Measurements from ENCODE around the gene ELMO2. TPM values are rescaled to one million over a fixed set of nuclear protein-coding genes. Genes with fewer than 3 reads are reported as not detected.
A peak's percentile ranks its signal among the peaks of the same experiment; 100 is the strongest.

The ELMO2 gene
- total RNA-seq, 2 donors from 2014 or later = 35.0 to 37.6 TPM

- Histone ChIP-seq H3K4me3 (no peak overlapping the region), H3K27me3 (no peaks in the 10 kb centered on the region), H3K9me3 (no peaks in the 10 kb centered on the region), H3K27ac (no peak overlapping the region), H3K36me3 (replicated peaks in 1 of 2; ENCODE audit: insufficient read depth in 1 of 2, low read depth in 2 of 2) (peaks cover 24 to 50% of the 10 kb centered on the region in 2 donors), H3K4me1 (no peaks in the 10 kb centered on the region)
- TF ChIP-seq, protein P1, sequence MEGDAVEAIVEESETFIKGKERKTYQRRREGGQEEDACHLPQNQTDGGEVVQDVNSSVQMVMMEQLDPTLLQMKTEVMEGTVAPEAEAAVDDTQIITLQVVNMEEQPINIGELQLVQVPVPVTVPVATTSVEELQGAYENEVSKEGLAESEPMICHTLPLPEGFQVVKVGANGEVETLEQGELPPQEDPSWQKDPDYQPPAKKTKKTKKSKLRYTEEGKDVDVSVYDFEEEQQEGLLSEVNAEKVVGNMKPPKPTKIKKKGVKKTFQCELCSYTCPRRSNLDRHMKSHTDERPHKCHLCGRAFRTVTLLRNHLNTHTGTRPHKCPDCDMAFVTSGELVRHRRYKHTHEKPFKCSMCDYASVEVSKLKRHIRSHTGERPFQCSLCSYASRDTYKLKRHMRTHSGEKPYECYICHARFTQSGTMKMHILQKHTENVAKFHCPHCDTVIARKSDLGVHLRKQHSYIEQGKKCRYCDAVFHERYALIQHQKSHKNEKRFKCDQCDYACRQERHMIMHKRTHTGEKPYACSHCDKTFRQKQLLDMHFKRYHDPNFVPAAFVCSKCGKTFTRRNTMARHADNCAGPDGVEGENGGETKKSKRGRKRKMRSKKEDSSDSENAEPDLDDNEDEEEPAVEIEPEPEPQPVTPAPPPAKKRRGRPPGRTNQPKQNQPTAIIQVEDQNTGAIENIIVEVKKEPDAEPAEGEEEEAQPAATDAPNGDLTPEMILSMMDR (IDR thresholded peaks at IDR 0.05) = no peak
- no peak for TF ChIP-seq POLR2A (IDR thresholded peaks at IDR 0.05)
- WGBS, 2 donors = 89 to 92% methylated on average over 5 of the region's 5 CpGs
- ATAC-seq = no peak
- intact Hi-C loops (cut with DNase I) = no loop called here
- no peak for DNase-seq
Measured at GRCh38 chr20:46375771-46376170, 30.6 kb downstream of the ELMO2 start.

DNA sequence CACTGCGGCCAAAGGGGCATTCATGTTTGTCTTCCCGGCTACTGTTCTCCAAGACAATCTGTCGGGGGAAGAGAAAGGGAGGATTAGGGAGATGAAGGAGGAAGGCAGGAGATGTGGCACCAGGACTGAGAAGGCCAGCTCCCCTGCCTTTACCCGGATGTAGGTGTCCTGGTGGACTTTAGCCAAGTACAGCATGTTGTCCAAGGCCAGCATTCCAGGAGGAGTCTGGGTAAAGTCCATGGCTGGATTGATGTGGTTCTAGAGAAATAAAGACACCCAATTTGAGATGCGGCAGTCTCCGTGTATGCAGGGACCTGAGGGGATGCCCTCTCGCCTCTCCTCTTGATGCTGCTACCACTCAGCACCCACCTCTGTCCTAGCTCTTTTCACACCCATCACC is 32.0 kb downstream of the ELMO2 start:
- Histone ChIP-seq H3K9me3 (no peaks in the 10 kb centered on the region), H3K4me3 (no peak overlapping the region), H3K27ac (no peak overlapping the region), H3K4me1 (no peaks in the 10 kb centered on the region), H3K36me3 (replicated peaks in 1 of 2; ENCODE audit: insufficient read depth in 1 of 2, low read depth in 2 of 2) (peaks cover 24 to 52% of the 10 kb centered on the region in 2 donors), H3K27me3 (no peaks in the 10 kb centered on the region)
- DNase-seq = no peak
- intact Hi-C loops (cut with DNase I) = no loop called here
- ATAC-seq = no peak
- 80 to 84% methylated on average over 7 of the region's 7 CpGs for WGBS, 2 donors
- no peak for TF ChIP-seq POLR2A (IDR thresholded peaks at IDR 0.05)
- TF ChIP-seq, protein P1 (IDR thresholded peaks at IDR 0.05) = no peak

DNA sequence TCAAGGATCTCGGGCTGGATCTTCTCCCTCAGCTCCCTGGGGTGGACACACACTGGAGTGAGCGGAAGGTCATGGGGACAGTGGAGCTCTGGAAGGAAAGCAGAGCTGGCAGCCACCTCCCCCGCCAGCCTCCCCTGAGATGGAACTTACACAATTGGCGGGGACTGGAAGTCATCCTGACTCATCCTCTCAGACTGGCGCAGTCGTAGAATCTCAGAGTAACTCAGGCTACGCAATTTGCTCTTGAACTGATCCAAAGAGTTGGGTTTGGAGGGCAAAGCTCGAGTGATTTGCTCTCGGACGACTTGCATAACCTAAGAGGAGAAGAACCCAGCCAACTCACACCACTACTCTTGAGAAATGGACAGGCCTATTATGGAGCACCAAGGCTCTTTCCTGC is 34.8 kb downstream of the ELMO2 start:
- DNase-seq (no peak), ATAC-seq (no peak)
- intact Hi-C loops (cut with DNase I) = no loop called here
- H3K9me3 ChIP-seq = no peaks in the 10 kb centered on the region
- WGBS, 2 donors = 85 to 92% methylated on average over 10 of the region's 10 CpGs
- peaks cover 24 to 57% of the 10 kb centered on the region in 2 donors for H3K36me3 ChIP-seq (replicated peaks in 1 of 2; ENCODE audit: insufficient read depth in 1 of 2, low read depth in 2 of 2)
- no peaks in the 10 kb centered on the region for H3K27me3 ChIP-seq
- TF ChIP-seq POLR2A (IDR thresholded peaks at IDR 0.05) = no peak
- TF ChIP-seq, protein P1 (IDR thresholded peaks at IDR 0.05) = no peak
- H3K4me3 ChIP-seq = no peak overlapping the region
- H3K4me1 ChIP-seq = peaks cover 5% of the 10 kb centered on the region
- H3K27ac ChIP-seq = no peak overlapping the region

- DNase-seq (no peak), ATAC-seq (no peak)
- H3K27me3 ChIP-seq = no peaks in the 10 kb centered on the region
- WGBS, 2 donors = 79 to 89% methylated on average over 5 of the region's 5 CpGs
- H3K36me3 ChIP-seq (replicated peaks in 1 of 2; ENCODE audit: insufficient read depth in 1 of 2, low read depth in 2 of 2) = peaks cover 20 to 49% of the 10 kb centered on the region in 2 donors
- H3K27ac ChIP-seq = peak overlapping the region in 1 of 4 donors; percentile 24
- H3K4me3 ChIP-seq = no peak overlapping the region
- intact Hi-C loops (cut with DNase I) = no loop called here
- no peaks in the 10 kb centered on the region for H3K9me3 ChIP-seq
- TF ChIP-seq POLR2A (IDR thresholded peaks at IDR 0.05) = no peak
- TF ChIP-seq, protein P1 (IDR thresholded peaks at IDR 0.05) = no peak
- H3K4me1 ChIP-seq = peaks cover 18% of the 10 kb centered on the region
Measured at GRCh38 chr20:46368902-46369268, 37.5 kb downstream of the ELMO2 start.
